HG03097 (cell line): ENCODE results near the gene FBXO17.
"Not testable (repeated sequence)": the region's sequence is repeated elsewhere in the genome, so short reads cannot be mapped to it uniquely, and the experiment has no call there.

Source experiments
- ATAC-seq: cut with Tn5 transposase; IDR thresholded peaks from one replicate; pipeline ENCODE4 v1.9.1; 2021; ENCODE audit not compliant: unreplicated experiment, low FRiP score

The FBXO17 gene

GRCh38 chr19:38945562-38946228 lies 29.8 kb downstream of the FBXO17 start:
- ATAC-seq, result no peak

GRCh38 chr19:38944981-38945506 lies 30.5 kb downstream of the FBXO17 start:
- ATAC-seq, result no peak

- no peak for ATAC-seq
These were observed 32.9 kb downstream of the FBXO17 start for GRCh38 chr19:38942471-38943181.

- ATAC-seq, result no peak
These were observed 33.6 kb downstream of the FBXO17 start for GRCh38 chr19:38941979-38942378.

GRCh38 chr19:38941466-38941865 lies 34.1 kb downstream of the FBXO17 start:
- ATAC-seq, result not testable (repeated sequence)

- ATAC-seq, result no peak
These were observed 35.6 kb downstream of the FBXO17 start for GRCh38 chr19:38939957-38940356.

- ATAC-seq, result no peak
These were observed 42.0 kb downstream of the FBXO17 start for GRCh38 chr19:38933544-38933943.

GRCh38 chr19:38932425-38933179 lies 42.9 kb downstream of the FBXO17 start:
- ATAC-seq, result no peak

GRCh38 chr19:38931521-38931793 lies 44.1 kb downstream of the FBXO17 start:
- no peak for ATAC-seq

GRCh38 chr19:38930776-38931520 lies 44.6 kb downstream of the FBXO17 start, which contains the start of gene MRPS12:
Gene MRPS12, plus strand, starts transcription at chr19:38930944. Its CDS starts 351 bp downstream, at chr19:38931295.
- ATAC-seq, result peak; percentile 87

- ATAC-seq, result peak; percentile 84
These were observed 45.4 kb downstream of the FBXO17 start, which contains the start of gene SARS2 for GRCh38 chr19:38929929-38930775. Gene SARS2, minus strand, starts transcription at chr19:38930763. Its CDS starts 27 bp downstream, at chr19:38930736.

- no peak for ATAC-seq
These were observed 47.0 kb downstream of the FBXO17 start for GRCh38 chr19:38928391-38929001.

GRCh38 chr19:38924388-38924787 lies 51.2 kb downstream of the FBXO17 start:
- ATAC-seq, result no peak

- ATAC-seq, result no peak
These were observed 53.1 kb downstream of the FBXO17 start for GRCh38 chr19:38922482-38922881.

- ATAC-seq, result no peak
These were observed 53.9 kb downstream of the FBXO17 start for GRCh38 chr19:38921420-38922274.

- no peak for ATAC-seq
These were observed 54.7 kb downstream of the FBXO17 start for GRCh38 chr19:38920602-38921419.

- no peak for ATAC-seq
These were observed 55.5 kb downstream of the FBXO17 start for GRCh38 chr19:38919837-38920601.
